Neural progenitor cell (in vitro differentiated cells): ENCODE data around the gene ZBED2.

ENCODE experiments used
- CTCF ChIP-seq: fragments of 200-600 bp; sonication (generic); IDR thresholded peaks from 2 replicates; pipeline ENCODE4 v1.5.1; 2017; ENCODE audit warnings: antibody characterized with exemption, mild to moderate bottlenecking
- EZH2 ChIP-seq: fragments of 200-600 bp; sonication (generic); IDR thresholded peaks from 2 replicates; pipeline ENCODE4 v1.6.1; 2017; ENCODE audit warnings: antibody characterized with exemption, mild to moderate bottlenecking, moderate library complexity
- EZH2phosphoT487 ChIP-seq: fragments of 200-600 bp; sonication (generic); IDR thresholded peaks from 2 replicates; pipeline ENCODE4 v1.6.1; 2017; ENCODE audit warnings: antibody characterized with exemption

GRCh38 chr3:111577113-111577512 is 18.0 kb downstream of the ZBED2 start:
- TF ChIP-seq EZH2 (no peak), CTCF (no peak), EZH2phosphoT487 (no peak)
